Measurements from ENCODE around the gene NBPF8. TPM values are rescaled to one million over a fixed set of nuclear protein-coding genes. Genes with fewer than 3 reads are reported as not detected.
"Not testable (repeated sequence)": the region's sequence is repeated elsewhere in the genome, so short reads cannot be mapped to it uniquely, and the experiment has no call there.

NBPF8 gene, protein sequence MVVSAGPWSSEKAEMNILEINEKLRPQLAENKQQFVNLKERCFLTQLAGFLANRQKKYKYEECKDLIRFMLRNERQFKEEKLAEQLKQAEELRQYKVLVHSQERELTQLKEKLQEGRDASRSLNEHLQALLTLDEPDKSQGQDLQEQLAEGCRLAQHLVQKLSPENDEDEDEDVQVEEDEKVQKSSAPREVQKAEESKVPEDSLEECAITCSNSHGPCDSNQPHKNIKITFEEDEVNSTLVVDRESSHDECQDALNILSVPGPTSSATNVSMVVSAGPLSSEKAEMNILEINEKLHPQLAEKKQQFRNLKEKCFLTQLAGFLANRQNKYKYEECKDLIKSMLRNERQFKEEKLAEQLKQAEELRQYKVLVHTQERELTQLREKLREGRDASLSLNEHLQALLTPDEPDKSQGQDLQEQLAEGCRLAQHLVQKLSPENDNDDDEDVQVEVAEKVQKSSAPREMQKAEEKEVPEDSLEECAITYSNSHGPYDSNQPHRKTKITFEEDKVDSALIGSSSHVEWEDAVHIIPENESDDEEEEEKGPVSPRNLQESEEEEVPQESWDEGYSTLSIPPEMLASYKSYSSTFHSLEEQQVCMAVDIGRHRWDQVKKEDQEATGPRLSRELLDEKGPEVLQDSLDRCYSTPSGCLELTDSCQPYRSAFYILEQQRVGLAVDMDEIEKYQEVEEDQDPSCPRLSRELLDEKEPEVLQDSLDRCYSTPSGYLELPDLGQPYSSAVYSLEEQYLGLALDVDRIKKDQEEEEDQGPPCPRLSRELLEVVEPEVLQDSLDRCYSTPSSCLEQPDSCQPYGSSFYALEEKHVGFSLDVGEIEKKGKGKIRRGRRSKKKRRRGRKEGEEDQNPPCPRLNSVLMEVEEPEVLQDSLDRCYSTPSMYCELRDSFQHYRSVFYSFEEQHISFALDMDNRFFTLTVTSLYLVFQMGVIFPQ
- 10 to 100 TPM; 23.5 to 23.7 TPM for total RNA-seq

GRCh38 chr1:120414911-120415480 lies at the start of gene NBPF8:
Gene NBPF8 (plus strand): TSS chr1:120415035. CDS start chr1:120436523, 21,488 bp downstream.
- intact Hi-C loops (cut with DNase I, micrococcal nuclease) = not testable (repeated sequence)

DNA sequence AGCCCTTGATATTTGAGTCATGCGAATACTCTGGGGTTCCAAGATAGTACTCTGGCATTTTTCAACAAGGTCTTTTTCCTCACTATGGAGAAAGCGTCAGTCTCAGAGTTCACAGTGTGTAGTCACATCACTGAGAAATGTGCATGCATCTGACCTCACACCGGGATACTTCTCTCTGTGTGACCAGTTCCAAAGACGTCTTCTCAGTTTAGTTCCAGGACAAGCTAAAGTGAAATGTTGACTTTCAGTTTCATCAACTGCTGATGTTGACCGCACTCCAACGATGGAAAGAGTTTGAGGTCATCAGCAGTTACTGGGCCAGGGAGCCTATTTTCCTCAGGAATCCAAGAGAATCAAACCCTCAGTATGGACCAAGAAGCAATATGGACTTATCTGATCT lies 47.1 kb upstream of the NBPF8 start:
- POLR2A ChIA-PET; H3K27me3 Mint-ChIP-seq; CTCF ChIA-PET; intact Hi-C loops (cut with DNase I, micrococcal nuclease); ATAC-seq; H3K9me3 Mint-ChIP-seq (ENCODE audit: low read depth); H3K27ac Mint-ChIP-seq; H3K36me3 Mint-ChIP-seq (ENCODE audit: low read depth); H3K4me1 Mint-ChIP-seq; H3K4me3 Mint-ChIP-seq; DNase-seq: not testable (repeated sequence)

More at GRCh38 chr1:120414911-120415480, at the start of gene NBPF8:
- peak; percentile 85 for DNase-seq
- H3K27me3 Mint-ChIP-seq; POLR2A ChIA-PET; H3K36me3 Mint-ChIP-seq (ENCODE audit: low read depth); CTCF ChIA-PET; H3K9me3 Mint-ChIP-seq (ENCODE audit: low read depth); H3K4me1 Mint-ChIP-seq: not testable (repeated sequence)
- peak within 1 kb of the TSS; percentile 89 for H3K27ac Mint-ChIP-seq
- H3K4me3 Mint-ChIP-seq = peak within 1 kb of the TSS; percentile 89
- peak; percentile 98 for ATAC-seq

DNA sequence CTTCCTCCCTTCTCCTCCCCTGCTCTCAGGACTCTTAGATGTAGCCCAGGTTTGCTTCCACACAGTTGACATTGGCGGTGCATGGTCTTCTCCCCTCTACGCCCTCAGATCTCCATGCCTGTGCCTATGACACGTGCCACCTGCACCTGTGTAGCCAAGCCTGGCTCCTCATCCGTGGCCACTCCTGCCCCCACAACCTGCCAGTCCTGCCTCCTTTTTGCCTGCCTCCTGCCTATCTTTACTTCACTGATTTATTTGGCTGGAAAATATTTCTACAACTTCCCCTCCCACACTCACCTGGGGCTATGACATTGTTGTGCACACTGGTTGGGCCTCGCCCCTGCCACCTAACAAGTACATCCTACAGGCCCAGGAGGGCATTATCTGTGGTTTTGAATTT lies 28.2 kb upstream of the NBPF8 start:
- H3K27ac Mint-ChIP-seq; ATAC-seq; DNase-seq; POLR2A ChIA-PET; H3K4me3 Mint-ChIP-seq; intact Hi-C loops (cut with DNase I, micrococcal nuclease); H3K4me1 Mint-ChIP-seq; CTCF ChIA-PET; H3K9me3 Mint-ChIP-seq (ENCODE audit: low read depth); H3K36me3 Mint-ChIP-seq (ENCODE audit: low read depth); H3K27me3 Mint-ChIP-seq: not testable (repeated sequence)

DNA sequence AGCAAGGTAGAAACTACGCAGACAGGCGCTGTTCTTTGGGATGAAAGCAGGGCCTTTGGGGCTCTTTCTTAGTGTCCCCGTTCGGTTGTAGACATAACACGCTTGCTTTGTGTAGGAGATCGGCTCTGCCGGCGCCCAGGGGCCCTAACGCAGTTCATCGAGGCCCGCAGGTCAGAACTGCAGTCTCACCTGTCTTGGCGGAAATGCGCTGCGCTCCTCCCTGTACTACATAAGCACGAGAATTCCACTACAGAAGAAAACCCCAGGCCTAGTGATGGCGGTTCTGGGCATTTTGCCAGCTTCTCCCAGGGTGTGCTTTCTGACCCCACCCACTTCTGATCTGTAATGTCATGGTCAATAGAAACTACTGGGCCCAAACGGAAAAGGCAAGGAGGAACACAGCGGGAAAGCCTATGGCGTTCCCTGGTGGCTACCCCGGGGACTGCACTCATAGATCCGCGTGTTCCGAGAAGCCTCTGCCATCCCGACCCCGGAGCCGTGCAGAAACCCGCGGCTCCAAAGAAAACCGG lies 26.2 kb upstream of the NBPF8 start:
- H3K4me3 Mint-ChIP-seq; POLR2A ChIA-PET; ATAC-seq; H3K36me3 Mint-ChIP-seq (ENCODE audit: low read depth); H3K27me3 Mint-ChIP-seq; intact Hi-C loops (cut with DNase I, micrococcal nuclease); H3K27ac Mint-ChIP-seq; CTCF ChIA-PET; H3K9me3 Mint-ChIP-seq (ENCODE audit: low read depth); H3K4me1 Mint-ChIP-seq: not testable (repeated sequence)
- DNase-seq = peak; percentile 17

DNA sequence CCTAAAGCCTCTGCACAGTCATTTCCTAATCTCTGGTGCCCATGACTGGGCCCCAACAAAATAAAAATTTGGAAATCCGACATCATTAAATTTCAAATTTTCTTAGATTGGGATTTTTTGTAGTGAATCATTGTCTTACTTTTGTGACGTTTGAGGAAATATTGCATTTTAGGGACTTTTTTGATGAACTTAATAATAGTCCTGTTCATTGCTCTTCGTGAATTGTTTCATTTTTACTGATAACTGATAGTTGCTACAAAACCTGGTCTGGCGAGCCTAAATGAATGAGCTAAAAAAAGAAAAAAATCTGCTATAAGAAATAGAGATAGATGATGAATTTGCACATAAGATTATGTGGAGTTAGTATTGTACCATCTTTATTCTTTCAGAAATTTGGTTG lies 23.5 kb upstream of the NBPF8 start:
- H3K27me3 Mint-ChIP-seq; POLR2A ChIA-PET; H3K9me3 Mint-ChIP-seq (ENCODE audit: low read depth); H3K36me3 Mint-ChIP-seq (ENCODE audit: low read depth); CTCF ChIA-PET; intact Hi-C loops (cut with DNase I, micrococcal nuclease); ATAC-seq; H3K4me1 Mint-ChIP-seq; H3K4me3 Mint-ChIP-seq; DNase-seq: not testable (repeated sequence)
- H3K27ac Mint-ChIP-seq = peak overlapping the region; percentile 42

- intact Hi-C loops (cut with DNase I, micrococcal nuclease); H3K9me3 Mint-ChIP-seq (ENCODE audit: low read depth); H3K27me3 Mint-ChIP-seq; H3K36me3 Mint-ChIP-seq (ENCODE audit: low read depth); ATAC-seq; H3K4me3 Mint-ChIP-seq; H3K4me1 Mint-ChIP-seq; CTCF ChIA-PET; H3K27ac Mint-ChIP-seq; DNase-seq; POLR2A ChIA-PET: not testable (repeated sequence)
Observed at GRCh38 chr1:120393316-120394232, 21.3 kb upstream of the NBPF8 start.

DNA sequence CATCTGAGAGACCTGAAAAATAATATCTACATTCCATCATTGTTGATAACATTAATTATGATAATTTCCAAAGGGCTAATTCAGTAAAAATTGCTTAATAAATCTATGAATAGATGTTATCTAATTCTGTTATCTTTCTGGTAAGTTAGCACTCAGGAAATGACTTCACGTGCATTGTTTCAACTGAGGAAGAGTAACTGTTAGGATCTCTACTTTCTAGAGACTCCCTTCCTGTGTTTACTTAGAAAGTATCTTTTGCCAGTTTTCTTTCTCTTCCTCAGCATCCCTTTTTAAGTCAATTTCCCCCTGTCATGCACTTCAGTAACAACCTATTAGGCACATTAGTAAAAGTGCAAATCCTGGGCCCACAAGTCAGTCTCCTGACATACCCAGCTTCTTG lies 9.5 kb upstream of the NBPF8 start:
- intact Hi-C loops (cut with DNase I, micrococcal nuclease); ATAC-seq; CTCF ChIA-PET; H3K4me1 Mint-ChIP-seq; H3K4me3 Mint-ChIP-seq; H3K9me3 Mint-ChIP-seq (ENCODE audit: low read depth); H3K27me3 Mint-ChIP-seq; H3K27ac Mint-ChIP-seq; POLR2A ChIA-PET; H3K36me3 Mint-ChIP-seq (ENCODE audit: low read depth); DNase-seq: not testable (repeated sequence)

- DNase-seq; H3K36me3 Mint-ChIP-seq (ENCODE audit: low read depth); H3K4me3 Mint-ChIP-seq; POLR2A ChIA-PET; intact Hi-C loops (cut with DNase I, micrococcal nuclease); H3K27me3 Mint-ChIP-seq; H3K9me3 Mint-ChIP-seq (ENCODE audit: low read depth); H3K4me1 Mint-ChIP-seq; H3K27ac Mint-ChIP-seq; CTCF ChIA-PET: not testable (repeated sequence)
- ATAC-seq = peak; percentile 11
Observed at GRCh38 chr1:120414451-120414850, 384 bp upstream of the NBPF8 start.

- CTCF ChIA-PET; H3K27me3 Mint-ChIP-seq; H3K9me3 Mint-ChIP-seq (ENCODE audit: low read depth); POLR2A ChIA-PET; H3K36me3 Mint-ChIP-seq (ENCODE audit: low read depth); intact Hi-C loops (cut with DNase I, micrococcal nuclease); H3K4me1 Mint-ChIP-seq: not testable (repeated sequence)
- peak overlapping the region; percentile 89 for H3K4me3 Mint-ChIP-seq
- peak; percentile 39 for DNase-seq
- peak overlapping the region; percentile 89 for H3K27ac Mint-ChIP-seq
- peak; percentile 48 for ATAC-seq
Observed at GRCh38 chr1:120415492-120415961, 692 bp downstream of the NBPF8 start.

DNA sequence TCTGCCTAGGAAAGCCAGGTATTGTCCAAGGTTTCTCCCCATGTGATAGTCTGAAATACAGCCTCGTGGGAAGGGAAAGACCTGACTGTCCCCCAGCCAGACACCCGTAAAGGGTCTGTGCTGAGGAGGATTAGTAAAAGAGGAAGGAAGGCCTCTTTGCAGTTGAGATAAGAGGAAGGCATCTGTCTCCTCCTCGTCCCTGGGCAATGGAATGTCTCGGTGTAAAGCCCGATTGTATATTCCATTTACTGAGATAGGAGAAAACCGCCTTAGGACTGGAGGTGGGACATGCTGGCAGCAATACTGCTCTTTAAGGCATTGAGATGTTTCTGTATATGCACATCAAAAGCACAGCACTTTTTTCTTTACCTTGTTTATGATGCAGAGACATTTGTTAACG lies 10.2 kb downstream of the NBPF8 start:
- H3K9me3 Mint-ChIP-seq (ENCODE audit: low read depth); POLR2A ChIA-PET; ATAC-seq; H3K36me3 Mint-ChIP-seq (ENCODE audit: low read depth); H3K27me3 Mint-ChIP-seq; H3K4me1 Mint-ChIP-seq; CTCF ChIA-PET; intact Hi-C loops (cut with DNase I, micrococcal nuclease); H3K27ac Mint-ChIP-seq; DNase-seq; H3K4me3 Mint-ChIP-seq: not testable (repeated sequence)

DNA sequence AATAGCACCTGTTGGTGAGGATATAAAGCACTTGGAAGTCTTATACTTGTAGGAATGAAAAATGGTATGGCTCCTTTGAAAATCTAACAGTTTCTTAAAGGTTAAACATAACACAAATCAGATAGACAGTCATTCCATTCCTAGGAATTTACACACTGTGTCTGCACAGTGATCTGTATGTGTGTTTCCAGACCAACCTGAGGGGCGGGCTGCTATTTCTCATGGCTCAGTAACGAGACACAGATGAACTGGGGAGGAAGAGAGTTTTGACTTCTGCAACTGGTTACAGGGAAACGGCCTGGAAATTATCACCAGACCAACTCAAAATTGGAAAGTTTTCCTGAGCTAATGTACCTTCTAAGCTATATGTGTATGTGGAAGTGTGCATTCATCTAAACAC lies 16.8 kb downstream of the NBPF8 start:
- H3K4me1 Mint-ChIP-seq; CTCF ChIA-PET; H3K4me3 Mint-ChIP-seq; H3K27ac Mint-ChIP-seq; DNase-seq; H3K9me3 Mint-ChIP-seq (ENCODE audit: low read depth); H3K36me3 Mint-ChIP-seq (ENCODE audit: low read depth); H3K27me3 Mint-ChIP-seq; intact Hi-C loops (cut with DNase I, micrococcal nuclease); POLR2A ChIA-PET; ATAC-seq: not testable (repeated sequence)
